K562 (cell line): ENCODE data around the gene NR3C2. TPM values are rescaled to one million over a fixed set of nuclear protein-coding genes. Genes with fewer than 3 reads are reported as not detected.

Source experiments
- ATAC-seq: fragments of 200-7000 bp; cut with Tn5 transposase; 3 replicates; pipeline ENCODE4 v1.9.1; 2020; ENCODE audit warnings: moderate library complexity
- BruUV-seq: library from RNA; stranded (reverse); fragments of 400-500 nt; replicated peaks from 2 replicates; lab custom pipeline; 2021; lab: Mats Ljungman, UMichigan
- CTCF ChIA-PET: fragments of 300-600 bp; formaldehyde crosslinking; extraction: SDS; loops from one replicate; lab custom pipeline; 2021; ENCODE audit warnings: low intra/inter-chr PET ratio; lab: Yijun Ruan, JAX
- POLR2A ChIA-PET: fragments of 300-600, 350-650 bp; sonication (Branson Sonifier 250); formaldehyde crosslinking; extraction: SDS; loops from one replicate; lab custom pipeline; 2021; ENCODE audit warnings: antibody characterized with exemption, inconsistent platforms; lab: Yijun Ruan, JAX
- DNase-seq, 4 experiments: peaks; one replicate each; pipeline versions ENCODE4 v3.0.0 to v3.0.0-alpha.2; 2011 to 2018; ENCODE audit warnings: low spot score in 3 of 4, mixed read lengths in 3 of 4; ENCODE audit errors: extremely low read depth in 1 of 4
- FAIRE-seq: peaks from 2 replicates; lab custom pipeline; 2011; peaks lifted over from hg19 to GRCh38; lab: Jason Lieb, UNC
- H2AFZ ChIP-seq: 2 replicates; pipeline ENCODE4 v1.6.0; 2011; ENCODE audit warnings: low read depth, low read length, control low read depth, inconsistent platforms
- H3K27ac ChIP-seq: fragments of 200-600 bp; 3 replicates; pipeline ENCODE4 v1.8.0; 2011; ENCODE audit warnings: low read depth, mild to moderate bottlenecking, control low read depth, inconsistent platforms, low read length, moderate library complexity, mixed read lengths; ENCODE audit errors: extremely low read depth
- H3K27me3 ChIP-seq, 2 experiments: fragments of 300-600 bp in 1 of 2; 2 replicates in 1 of 2; 3 replicates in 1 of 2; pipeline versions ENCODE4 v1.6.0 to v1.8.0; 2011; ENCODE audit warnings: inconsistent platforms in 2 of 2, low read length in 2 of 2, mild to moderate bottlenecking in 1 of 2, mixed read lengths in 1 of 2, moderate library complexity in 1 of 2; ENCODE audit not compliant: control insufficient read depth in 2 of 2, insufficient read depth in 2 of 2
- H3K36me3 ChIP-seq: fragments of 300-600 bp; 3 replicates; pipeline ENCODE4 v1.8.0; 2011; ENCODE audit warnings: mild to moderate bottlenecking, low read length, inconsistent platforms; ENCODE audit not compliant: control insufficient read depth, insufficient read depth
- H3K4me1 ChIP-seq, 2 experiments: fragments of 200-600 bp in 1 of 2; replicated peaks in 1 of 2; 2 replicates in 1 of 2; 3 replicates in 1 of 2; pipeline versions ENCODE4 v1.5.1 to v1.8.0; 2011; ENCODE audit warnings: inconsistent platforms in 2 of 2, low read length in 2 of 2, mild to moderate bottlenecking in 1 of 2, mixed read lengths in 1 of 2, moderate library complexity in 1 of 2; ENCODE audit not compliant: control insufficient read depth in 2 of 2, insufficient read depth in 2 of 2
- H3K4me2 ChIP-seq: 2 replicates; pipeline ENCODE4 v1.6.1; 2011; ENCODE audit warnings: low read length, control low read depth, inconsistent platforms, mixed read lengths; ENCODE audit not compliant: insufficient read depth
- H3K4me3 ChIP-seq: fragments of 200-600 bp; sonication (generic), shearing (Covaris generic); 2 replicates; pipeline ENCODE4 v1.5.1; 2016; ENCODE audit warnings: control low read depth, inconsistent platforms
- H3K79me2 ChIP-seq: fragments of 200-600 bp; 3 replicates; pipeline ENCODE4 v1.8.0; 2011; ENCODE audit warnings: low read length, inconsistent platforms; ENCODE audit not compliant: control insufficient read depth, insufficient read depth
- H3K9ac ChIP-seq, 2 experiments: 2 replicates each; pipeline versions ENCODE4 v1.6.0 to v1.6.1; 2011; ENCODE audit warnings: low read depth in 2 of 2, low read length in 2 of 2, control low read depth in 1 of 2, inconsistent platforms in 1 of 2, mild to moderate bottlenecking in 1 of 2, mixed read lengths in 1 of 2; ENCODE audit not compliant: insufficient read depth in 1 of 2
- H3K9me1 ChIP-seq: one replicate; pipeline ENCODE4 v1.6.0; 2011; ENCODE audit warnings: inconsistent platforms, mild to moderate bottlenecking, low read length, moderate library complexity; ENCODE audit not compliant: control insufficient read depth, insufficient read depth
- H3K9me3 ChIP-seq: replicated peaks from 2 replicates; pipeline ENCODE4 v1.5.1; 2011; ENCODE audit warnings: low read depth, low read length, inconsistent platforms; ENCODE audit not compliant: control insufficient read depth, insufficient read depth
- H4K20me1 ChIP-seq: replicated peaks from 2 replicates; pipeline ENCODE4 v1.6.1; 2011; ENCODE audit warnings: low read length, inconsistent platforms, mixed read lengths; ENCODE audit not compliant: control insufficient read depth, insufficient read depth
- ARID3A ChIP-seq: IDR thresholded peaks from 2 replicates; pipeline ENCODE4 v1.6.1; 2012; ENCODE audit warnings: low read depth, low read length, improper control_type of control experiment, borderline replicate concordance
- DDX20 ChIP-seq: fragments of 450-650 bp; IDR thresholded peaks from 2 replicates; pipeline ENCODE4 v1.6.1; 2016; ENCODE audit warnings: missing genetic modification characterization, low read depth, mild to moderate bottlenecking, missing compliant biosample characterization, moderate library complexity
- HNRNPL ChIP-seq: fragments of 200-400 bp; formaldehyde crosslinking; IDR thresholded peaks from 2 replicates; pipeline ENCODE4 v1.6.1; 2017; ENCODE audit warnings: low read depth, mild to moderate bottlenecking, low read length
- MXD1 ChIP-seq: fragments of 250-450 bp; sonication (Bioruptor Pico); IDR thresholded peaks from 2 replicates; pipeline ENCODE4 v1.8.0; 2021; ENCODE audit warnings: borderline replicate concordance, mild to moderate bottlenecking, moderate library complexity; ENCODE audit not compliant: poor library complexity, severe bottlenecking
- PHTF2 ChIP-seq: fragments of 250-450 bp; sonication (Bioruptor Pico); IDR thresholded peaks from 2 replicates; pipeline ENCODE4 v1.5.0; 2021; ENCODE audit warnings: mild to moderate bottlenecking
- POLR2G ChIP-seq: fragments of 200-400 bp; formaldehyde crosslinking; IDR thresholded peaks from 2 replicates; pipeline ENCODE4 v1.6.1; 2017; ENCODE audit warnings: low read depth, mild to moderate bottlenecking, antibody characterized with exemption, low read length, moderate library complexity
- RBFOX2 ChIP-seq: fragments of 200-400 bp; formaldehyde crosslinking; IDR thresholded peaks from 2 replicates; pipeline ENCODE4 v1.6.1; 2017; ENCODE audit warnings: low read depth, mild to moderate bottlenecking, low read length, moderate library complexity
- RBM25 ChIP-seq: fragments of 200-400 bp; formaldehyde crosslinking; IDR thresholded peaks from 2 replicates; pipeline ENCODE4 v1.6.1; 2018; ENCODE audit warnings: low read length, low read depth, moderate library complexity; ENCODE audit not compliant: severe bottlenecking
- SREBF1 ChIP-seq: fragments of 150-350 bp; IDR thresholded peaks from 2 replicates; pipeline ENCODE4 v1.6.1; 2014; ENCODE audit warnings: antibody characterized with exemption, low read depth, low read length, borderline replicate concordance
- ZKSCAN3 ChIP-seq: fragments of 250-450 bp; sonication (Bioruptor Pico); IDR thresholded peaks from 2 replicates; pipeline ENCODE4 v1.4.0; 2020
- ZNF75A ChIP-seq: fragments of 450-650 bp; formaldehyde crosslinking; IDR thresholded peaks from 2 replicates; pipeline ENCODE4 v1.4.0; 2020; ENCODE audit warnings: mild to moderate bottlenecking
- WGBS: fragments of 100-300 bp; shearing (Covaris generic); methylation state at CpG from one replicate; pipeline ENCODE4 v1.1.6; 2016; ENCODE audit warnings: low coverage, mixed read lengths; ENCODE audit not compliant: insufficient coverage; ENCODE audit errors: missing lambda C conversion rate; 5-methylcytosine and 5-hydroxymethylcytosine counted together
- in situ Hi-C: fragments of 300-500 bp; cut with MboI; formaldehyde crosslinking; loops from 4 replicates; pipeline ENCODE4 v1.15.0; 2018; ENCODE audit warnings: inconsistent platforms, mixed read lengths
- intact Hi-C: fragments of 100-400 bp; cut with micrococcal nuclease; formaldehyde crosslinking; loops from 2 replicates; pipeline ENCODE4 v1.14.2; 2022
- polyA plus RNA-seq, 8 experiments: library from polyadenylated mRNA; depleted of rRNA in 4 of 8; stranded (reverse) in 5 of 8; unstranded in 3 of 8; fragments of >200 nt; fragmentation: Nextera tagmentation in 2 of 8; fragmentation: Illumina TruSeq in 1 of 8; extraction: Ambion mirVana in 2 of 8; extraction: Trizol in 1 of 8; gene quantifications; 2 replicates each; pipeline versions ENCODE4 v1.2.1 to v1.2.3, GENCODE V29; 2011 to 2014; ENCODE audit warnings: inconsistent platforms in 1 of 8, missing spikeins in 1 of 8
- total RNA-seq, 7 experiments: library from RNA; depleted of rRNA in 6 of 7; stranded (reverse); fragments of >200 nt in 6 of 7; fragmentation: Illumina TruSeq in 2 of 7; extraction: Trizol in 2 of 7; gene quantifications; 2 replicates each; pipeline versions ENCODE4 v1.2.1 to v1.2.3, GENCODE V29; 2011 to 2021; ENCODE audit warnings: low replicate concordance in 1 of 7
- TF ChIP-seq, protein P1 (sequence below): fragments of 200-800 bp; sonication (Bioruptor generic); IDR thresholded peaks from 2 replicates; pipeline ENCODE4 v1.6.1; 2016; ENCODE audit warnings: missing genetic modification characterization, missing compliant biosample characterization
- TF ChIP-seq, protein P2 (sequence below): fragments of 450-650 bp; conservative IDR thresholded peaks from 2 replicates; pipeline ENCODE4 v1.6.1; 2016; ENCODE audit warnings: missing genetic modification characterization, low read depth, mild to moderate bottlenecking, missing compliant biosample characterization, moderate library complexity

Gene NR3C2
- total and polyA plus RNA-seq, 9 of the 15 experiments (the other 6 are each of a cell fraction or from before 2014, with no cell fraction given) = 0.01 to 0.28 (median 0.16) TPM; not detected in 2

DNA sequence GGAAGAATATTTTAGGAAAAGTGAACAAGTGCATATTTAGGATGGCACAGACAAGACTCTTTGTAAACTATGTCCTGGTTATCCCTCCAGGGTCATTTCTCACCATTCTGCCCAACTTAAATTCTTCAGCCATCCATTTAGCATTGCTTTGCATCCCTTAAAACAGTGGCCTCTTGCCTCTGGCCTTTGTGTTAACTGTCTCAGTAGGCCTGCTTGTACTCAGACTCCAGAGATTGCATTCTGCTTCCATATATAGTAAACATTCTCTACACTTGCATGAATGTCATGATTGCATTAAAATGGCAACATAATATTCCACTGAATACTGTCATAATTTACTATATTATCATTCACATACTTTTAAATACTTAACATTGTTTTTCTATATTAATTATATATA is 43.2 kb downstream of the NR3C2 start (continued):
- TF ChIP-seq, protein P1, sequence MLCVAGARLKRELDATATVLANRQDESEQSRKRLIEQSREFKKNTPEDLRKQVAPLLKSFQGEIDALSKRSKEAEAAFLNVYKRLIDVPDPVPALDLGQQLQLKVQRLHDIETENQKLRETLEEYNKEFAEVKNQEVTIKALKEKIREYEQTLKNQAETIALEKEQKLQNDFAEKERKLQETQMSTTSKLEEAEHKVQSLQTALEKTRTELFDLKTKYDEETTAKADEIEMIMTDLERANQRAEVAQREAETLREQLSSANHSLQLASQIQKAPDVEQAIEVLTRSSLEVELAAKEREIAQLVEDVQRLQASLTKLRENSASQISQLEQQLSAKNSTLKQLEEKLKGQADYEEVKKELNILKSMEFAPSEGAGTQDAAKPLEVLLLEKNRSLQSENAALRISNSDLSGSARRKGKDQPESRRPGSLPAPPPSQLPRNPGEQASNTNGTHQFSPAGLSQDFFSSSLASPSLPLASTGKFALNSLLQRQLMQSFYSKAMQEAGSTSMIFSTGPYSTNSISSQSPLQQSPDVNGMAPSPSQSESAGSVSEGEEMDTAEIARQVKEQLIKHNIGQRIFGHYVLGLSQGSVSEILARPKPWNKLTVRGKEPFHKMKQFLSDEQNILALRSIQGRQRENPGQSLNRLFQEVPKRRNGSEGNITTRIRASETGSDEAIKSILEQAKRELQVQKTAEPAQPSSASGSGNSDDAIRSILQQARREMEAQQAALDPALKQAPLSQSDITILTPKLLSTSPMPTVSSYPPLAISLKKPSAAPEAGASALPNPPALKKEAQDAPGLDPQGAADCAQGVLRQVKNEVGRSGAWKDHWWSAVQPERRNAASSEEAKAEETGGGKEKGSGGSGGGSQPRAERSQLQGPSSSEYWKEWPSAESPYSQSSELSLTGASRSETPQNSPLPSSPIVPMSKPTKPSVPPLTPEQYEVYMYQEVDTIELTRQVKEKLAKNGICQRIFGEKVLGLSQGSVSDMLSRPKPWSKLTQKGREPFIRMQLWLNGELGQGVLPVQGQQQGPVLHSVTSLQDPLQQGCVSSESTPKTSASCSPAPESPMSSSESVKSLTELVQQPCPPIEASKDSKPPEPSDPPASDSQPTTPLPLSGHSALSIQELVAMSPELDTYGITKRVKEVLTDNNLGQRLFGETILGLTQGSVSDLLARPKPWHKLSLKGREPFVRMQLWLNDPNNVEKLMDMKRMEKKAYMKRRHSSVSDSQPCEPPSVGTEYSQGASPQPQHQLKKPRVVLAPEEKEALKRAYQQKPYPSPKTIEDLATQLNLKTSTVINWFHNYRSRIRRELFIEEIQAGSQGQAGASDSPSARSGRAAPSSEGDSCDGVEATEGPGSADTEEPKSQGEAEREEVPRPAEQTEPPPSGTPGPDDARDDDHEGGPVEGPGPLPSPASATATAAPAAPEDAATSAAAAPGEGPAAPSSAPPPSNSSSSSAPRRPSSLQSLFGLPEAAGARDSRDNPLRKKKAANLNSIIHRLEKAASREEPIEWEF = no peak
- TF ChIP-seq PHTF2 (CRISPR knock-in tag) = no peak
- TF ChIP-seq, protein P2, sequence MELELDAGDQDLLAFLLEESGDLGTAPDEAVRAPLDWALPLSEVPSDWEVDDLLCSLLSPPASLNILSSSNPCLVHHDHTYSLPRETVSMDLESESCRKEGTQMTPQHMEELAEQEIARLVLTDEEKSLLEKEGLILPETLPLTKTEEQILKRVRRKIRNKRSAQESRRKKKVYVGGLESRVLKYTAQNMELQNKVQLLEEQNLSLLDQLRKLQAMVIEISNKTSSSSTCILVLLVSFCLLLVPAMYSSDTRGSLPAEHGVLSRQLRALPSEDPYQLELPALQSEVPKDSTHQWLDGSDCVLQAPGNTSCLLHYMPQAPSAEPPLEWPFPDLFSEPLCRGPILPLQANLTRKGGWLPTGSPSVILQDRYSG (tag) = no peak

DNA sequence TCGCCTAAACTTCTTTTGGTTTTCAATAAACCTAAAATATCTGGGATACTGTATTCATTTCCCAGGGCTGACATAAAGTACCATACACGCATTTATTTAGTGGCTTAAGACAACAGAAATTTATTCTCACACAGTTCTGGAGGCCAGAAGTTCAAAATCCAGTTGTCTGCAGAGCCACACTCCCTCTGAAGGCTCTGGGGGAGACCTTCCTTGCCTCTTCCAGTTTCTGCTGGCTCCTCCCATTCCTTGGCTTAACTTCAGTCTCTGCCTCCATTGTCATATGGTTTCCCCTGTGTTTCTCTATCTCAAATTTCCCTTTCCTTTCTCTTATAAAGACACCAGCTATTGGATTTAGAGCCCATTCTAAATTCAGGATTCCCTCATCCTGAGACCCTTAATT is 44.4 kb downstream of the NR3C2 start:
- CTCF ChIA-PET = no interaction called here
- BruUV-seq = no TSS peak
- in situ Hi-C loops = no loop called here

More for the DNA sequence above, 44.4 kb downstream of the NR3C2 start:
- DNase-seq = no peak
- H3K27me3 ChIP-seq = no peaks in the 10 kb centered on the region
- no peak overlapping the region for H3K27ac ChIP-seq
- no peak for ATAC-seq
- no peak overlapping the region for H3K9ac ChIP-seq
- no peaks in the 10 kb centered on the region for H3K9me1 ChIP-seq
- H3K36me3 ChIP-seq = no peaks in the 10 kb centered on the region
- FAIRE-seq = no peak
- WGBS = 0% methylated on average over 2 of the region's 2 CpGs
- TF ChIP-seq RBFOX2 (no peak), RBM25 (no peak), SREBF1 (no peak), ZKSCAN3 (no peak), POLR2G (no peak), ARID3A (no peak), DDX20 (tag) (no peak), ZNF75A (no peak), HNRNPL (no peak), MXD1 (CRISPR knock-in tag) (no peak)
- TF ChIP-seq, all 486 proteins: peak for 0
- H3K4me1 ChIP-seq = no peaks in the 10 kb centered on the region
- no peak overlapping the region for H3K4me2 ChIP-seq
- H3K9me3 ChIP-seq = no peaks in the 10 kb centered on the region
- no peaks in the 10 kb centered on the region for H3K79me2 ChIP-seq
- H4K20me1 ChIP-seq = no peaks in the 10 kb centered on the region
- H3K4me3 ChIP-seq = no peak overlapping the region
- H2AFZ ChIP-seq = no peak overlapping the region
- POLR2A ChIA-PET = no interaction called here
- intact Hi-C loops = no loop called here
